B cell (primary cell): ENCODE data around the gene GALNT17. TPM values are rescaled to one million over a fixed set of nuclear protein-coding genes. Genes with fewer than 3 reads are reported as not detected.

Experiments used
- ATAC-seq: fragments of 200-7000 bp; cut with Tn5 transposase; one replicate; pipeline ENCODE4 v1.10.0; 2021; ENCODE audit warnings: low read depth, mild to moderate bottlenecking, moderate number of reproducible peaks, moderate library complexity
- CTCF ChIA-PET: fragments of 350-600 bp; sonication (Branson Sonifier 250); formaldehyde crosslinking; loops from one replicate; lab custom pipeline; 2021; ENCODE audit warnings: antibody characterized with exemption, inconsistent platforms; lab: Charles Lee
- POLR2A ChIA-PET: fragments of 350-600 bp; sonication (Branson Sonifier 250); formaldehyde crosslinking; loops from one replicate; lab custom pipeline; 2021; ENCODE audit warnings: antibody characterized with exemption; lab: Charles Lee
- DNase-seq: peaks from one replicate; pipeline ENCODE4 v3.0.0; 2013
- H2AFZ ChIP-seq: 2 replicates; pipeline ENCODE4 v1.6.1; 2012; ENCODE audit warnings: mild to moderate bottlenecking, low read depth, low read length; ENCODE audit not compliant: insufficient read depth, poor library complexity, severe bottlenecking
- H3K27ac ChIP-seq, 2 donors: 1 replicate in 1 of 2; 2 replicates in 1 of 2; pipeline ENCODE4 v1.5.1; 2012 to 2013; ENCODE audit warnings: low read length in 2 of 2, mild to moderate bottlenecking in 2 of 2, moderate library complexity in 1 of 2
- H3K27me3 ChIP-seq, 4 experiments: fragments of 200-600 bp in 1 of 4; sonication (generic) in 1 of 4; replicated peaks in 1 of 4; 1 replicate in 2 of 4; 2 replicates in 2 of 4; pipeline versions ENCODE4 v1.6.1 to v1.7.0; 2013 to 2016; ENCODE audit warnings: low read length in 3 of 4, mild to moderate bottlenecking in 2 of 4, mixed read lengths in 1 of 4, moderate library complexity in 1 of 4; ENCODE audit not compliant: insufficient read depth in 4 of 4, control insufficient read depth in 3 of 4; ENCODE audit errors: control extremely low read depth in 1 of 4
- H3K36me3 ChIP-seq, 2 experiments: replicated peaks in 1 of 2; 1 replicate in 1 of 2; 2 replicates in 1 of 2; pipeline versions ENCODE4 v1.6.1 to v1.7.1; 2013; ENCODE audit warnings: low read length in 1 of 2; ENCODE audit not compliant: insufficient read depth in 2 of 2, control insufficient read depth in 1 of 2; ENCODE audit errors: control extremely low read depth in 1 of 2, extremely low read depth in 1 of 2
- H3K4me1 ChIP-seq, 2 donors: fragments of 200-600 bp in 1 of 2; sonication (generic) in 1 of 2; 1 replicate in 1 of 2; 2 replicates in 1 of 2; pipeline versions ENCODE4 v1.5.1 to v1.6.1; 2013 to 2017; ENCODE audit warnings: low read length in 2 of 2; ENCODE audit not compliant: control insufficient read depth in 2 of 2, insufficient read depth in 2 of 2
- H3K4me2 ChIP-seq: replicated peaks from 2 replicates; pipeline ENCODE3; 2012; ENCODE audit warnings: mild to moderate bottlenecking, low read depth, low read length; ENCODE audit not compliant: poor library complexity, severe bottlenecking
- H3K4me3 ChIP-seq, 5 experiments: fragments of 200-600 bp in 1 of 5; sonication (generic) in 1 of 5; 1 replicate in 3 of 5; 2 replicates in 2 of 5; pipeline versions ENCODE4 v1.5.1 to v1.7.0; 2011 to 2016; ENCODE audit warnings: low read length in 4 of 5, mild to moderate bottlenecking in 4 of 5, low read depth in 2 of 5, control low read depth in 1 of 5, moderate library complexity in 1 of 5; ENCODE audit not compliant: insufficient read depth in 1 of 5; ENCODE audit errors: control extremely low read depth in 1 of 5, extremely low read depth in 1 of 5
- H3K79me2 ChIP-seq: fragments of 200-600 bp; sonication (generic); one replicate; pipeline ENCODE4 v1.6.0; 2016; ENCODE audit warnings: low read length; ENCODE audit not compliant: control insufficient read depth, insufficient read depth
- H3K9ac ChIP-seq: fragments of 200-600 bp; sonication (generic); 2 replicates; pipeline ENCODE4 v1.6.1; 2017; ENCODE audit warnings: mild to moderate bottlenecking, low read length, moderate library complexity
- H3K9me3 ChIP-seq, 3 donors: one replicate each; pipeline versions ENCODE4 v1.6.1 to v1.7.1; 2013; ENCODE audit warnings: low read length in 2 of 3; ENCODE audit not compliant: control insufficient read depth in 2 of 3, insufficient read depth in 1 of 3; ENCODE audit errors: control extremely low read depth in 1 of 3
- H4K20me1 ChIP-seq: 2 replicates; pipeline ENCODE4 v1.6.0; 2012; ENCODE audit warnings: mild to moderate bottlenecking, low read length; ENCODE audit not compliant: insufficient read depth, control insufficient read depth, poor library complexity, severe bottlenecking
- H3K27ac Mint-ChIP-seq: one replicate; pipeline ENCODE4 v1.8.0; 2021; ENCODE audit warnings: mixed read lengths
- H3K27me3 Mint-ChIP-seq: one replicate; pipeline ENCODE4 v1.8.0; 2021; ENCODE audit warnings: mixed read lengths
- H3K4me1 Mint-ChIP-seq: one replicate; pipeline ENCODE4 v1.8.0; 2021; ENCODE audit warnings: mixed read lengths
- H3K4me3 Mint-ChIP-seq: one replicate; pipeline ENCODE4 v1.8.0; 2021; ENCODE audit warnings: mixed read lengths
- H3K9me3 Mint-ChIP-seq: one replicate; pipeline ENCODE4 v1.8.0; 2022; ENCODE audit warnings: mixed read lengths; ENCODE audit not compliant: insufficient read depth
- EZH2 ChIP-seq: IDR thresholded peaks from 2 replicates; pipeline ENCODE4 v1.6.1; 2012; ENCODE audit warnings: borderline replicate concordance, low read depth, mild to moderate bottlenecking, moderate library complexity, low read length; ENCODE audit not compliant: insufficient read depth, poor library complexity, severe bottlenecking
- WGBS: methylation state at CpG from one replicate; pipeline ENCODE4 v1.1.5; 2013; ENCODE audit warnings: missing lambda C conversion rate; ENCODE audit not compliant: insufficient coverage; 5-methylcytosine and 5-hydroxymethylcytosine counted together
- intact Hi-C: fragments of 100-400 bp; cut with micrococcal nuclease; formaldehyde crosslinking; loops from one replicate; pipeline ENCODE4 v1.10.0; 2022
- polyA plus RNA-seq: library from polyadenylated mRNA; depleted of rRNA; stranded (reverse); fragments of >200 nt; gene quantifications from 2 replicates; pipeline ENCODE4 v1.2.3, GENCODE V29; 2012
- total RNA-seq, 2 donors: library from RNA; stranded (reverse); fragments of 120-200 nt in 1 of 2; gene quantifications; 1 replicate in 1 of 2; 2 replicates in 1 of 2; pipeline versions ENCODE4 v1.2.3 to v1.2.4, GENCODE V29; 2013 to 2022
- TF ChIP-seq, protein P1 (sequence below): fragments of 200-600 bp; IDR thresholded peaks from one replicate; pipeline ENCODE4 v1.8.0; 2022; ENCODE audit warnings: antibody characterized with exemption, mild to moderate bottlenecking

The GALNT17 gene
- total and polyA plus RNA-seq, 2 donors (not counting 1 experiment from before 2014, with no cell fraction given): not detected

DNA sequence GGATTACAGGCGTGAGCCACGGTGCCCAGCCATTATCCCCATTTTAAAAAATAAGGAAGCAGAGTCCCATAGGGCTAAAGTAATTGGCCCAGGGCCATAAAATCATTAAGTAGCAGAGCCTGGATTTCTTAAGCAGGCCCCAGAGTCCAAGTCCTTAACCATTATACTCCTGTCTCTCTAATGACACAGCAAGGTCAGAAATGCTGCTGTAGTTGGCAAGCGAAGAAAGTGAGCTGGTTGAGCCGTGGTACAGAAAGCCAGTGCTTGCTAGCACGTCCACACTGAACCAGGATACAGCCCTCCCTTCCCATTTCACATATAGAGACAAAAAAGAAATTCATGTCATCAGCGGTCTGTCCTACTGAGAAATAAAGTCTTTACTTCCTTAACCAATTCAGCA, 562.7 kb downstream of the GALNT17 start:
- intact Hi-C loops: no loop called here
- H3K27me3 Mint-ChIP-seq: no peaks in the 10 kb centered on the region
- H2AFZ ChIP-seq: no peak overlapping the region
- ChIA-PET CTCF (no interaction called here), POLR2A (no interaction called here)
- 83% methylated on average over 2 of the region's 6 CpGs for WGBS
- no peak overlapping the region for H3K4me3 ChIP-seq
- no peak overlapping the region for H3K4me3 Mint-ChIP-seq
- no peaks in the 10 kb centered on the region for H4K20me1 ChIP-seq
- peaks cover 0 to 10% (median 0%) of the 10 kb centered on the region in 3 donors for H3K9me3 ChIP-seq
- no peak overlapping the region for H3K9ac ChIP-seq
- H3K79me2 ChIP-seq: no peaks in the 10 kb centered on the region
- no peak overlapping the region for H3K4me2 ChIP-seq
- H3K27ac Mint-ChIP-seq: no peak overlapping the region
- H3K27ac ChIP-seq: no peak overlapping the region
- H3K27me3 ChIP-seq: no peaks in the 10 kb centered on the region
- H3K9me3 Mint-ChIP-seq: peaks cover 5% of the 10 kb centered on the region
- TF ChIP-seq, protein P1, sequence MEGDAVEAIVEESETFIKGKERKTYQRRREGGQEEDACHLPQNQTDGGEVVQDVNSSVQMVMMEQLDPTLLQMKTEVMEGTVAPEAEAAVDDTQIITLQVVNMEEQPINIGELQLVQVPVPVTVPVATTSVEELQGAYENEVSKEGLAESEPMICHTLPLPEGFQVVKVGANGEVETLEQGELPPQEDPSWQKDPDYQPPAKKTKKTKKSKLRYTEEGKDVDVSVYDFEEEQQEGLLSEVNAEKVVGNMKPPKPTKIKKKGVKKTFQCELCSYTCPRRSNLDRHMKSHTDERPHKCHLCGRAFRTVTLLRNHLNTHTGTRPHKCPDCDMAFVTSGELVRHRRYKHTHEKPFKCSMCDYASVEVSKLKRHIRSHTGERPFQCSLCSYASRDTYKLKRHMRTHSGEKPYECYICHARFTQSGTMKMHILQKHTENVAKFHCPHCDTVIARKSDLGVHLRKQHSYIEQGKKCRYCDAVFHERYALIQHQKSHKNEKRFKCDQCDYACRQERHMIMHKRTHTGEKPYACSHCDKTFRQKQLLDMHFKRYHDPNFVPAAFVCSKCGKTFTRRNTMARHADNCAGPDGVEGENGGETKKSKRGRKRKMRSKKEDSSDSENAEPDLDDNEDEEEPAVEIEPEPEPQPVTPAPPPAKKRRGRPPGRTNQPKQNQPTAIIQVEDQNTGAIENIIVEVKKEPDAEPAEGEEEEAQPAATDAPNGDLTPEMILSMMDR: no peak
- no peak for TF ChIP-seq EZH2
- ATAC-seq: no peak
- H3K36me3 ChIP-seq: no peaks in the 10 kb centered on the region
- no peaks in the 10 kb centered on the region for H3K4me1 Mint-ChIP-seq
- DNase-seq: no peak
- no peaks in the 10 kb centered on the region for H3K4me1 ChIP-seq

DNA sequence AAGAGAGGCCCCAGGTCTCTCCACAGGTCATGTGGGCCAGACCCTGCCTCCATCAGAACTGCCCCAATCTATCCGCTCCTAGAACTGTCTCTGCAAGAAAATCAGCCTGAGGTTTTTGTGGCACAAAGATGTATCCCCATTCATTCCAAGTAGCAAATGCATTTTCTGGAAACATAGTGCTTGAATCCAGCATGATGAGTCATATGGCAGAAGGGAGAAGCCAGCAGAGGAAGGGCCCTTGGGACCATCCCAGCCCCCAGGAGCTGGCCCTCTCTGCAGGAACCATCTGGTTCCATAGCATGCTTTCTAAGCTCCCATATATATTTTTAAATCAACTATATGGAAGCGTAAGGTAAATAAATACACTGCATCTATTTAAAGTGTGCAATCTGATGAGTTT, 563.2 kb downstream of the GALNT17 start:
- WGBS: 89% methylated on average over 1 of the region's 2 CpGs

More for the DNA sequence above, 563.2 kb downstream of the GALNT17 start:
- ATAC-seq: no peak
- no peak overlapping the region for H3K4me3 Mint-ChIP-seq
- no peak overlapping the region for H3K9ac ChIP-seq
- H3K27me3 ChIP-seq: no peaks in the 10 kb centered on the region
- H4K20me1 ChIP-seq: no peaks in the 10 kb centered on the region
- H3K4me3 ChIP-seq: no peak overlapping the region
- no peak overlapping the region for H2AFZ ChIP-seq
- DNase-seq: no peak
- H3K27me3 Mint-ChIP-seq: no peaks in the 10 kb centered on the region
- no peak overlapping the region for H3K27ac ChIP-seq
- POLR2A ChIA-PET: no interaction called here
- H3K9me3 Mint-ChIP-seq: peaks cover 5% of the 10 kb centered on the region
- no peaks in the 10 kb centered on the region for H3K79me2 ChIP-seq
- H3K27ac Mint-ChIP-seq: no peak overlapping the region
- peaks cover 0 to 10% (median 0%) of the 10 kb centered on the region in 3 donors for H3K9me3 ChIP-seq
- CTCF ChIA-PET: no interaction called here
- H3K36me3 ChIP-seq: no peaks in the 10 kb centered on the region
- no peaks in the 10 kb centered on the region for H3K4me1 ChIP-seq
- H3K4me1 Mint-ChIP-seq: no peaks in the 10 kb centered on the region
- no peak for TF ChIP-seq EZH2
- TF ChIP-seq, protein P1: no peak
- intact Hi-C loops: no loop called here
- no peak overlapping the region for H3K4me2 ChIP-seq
